ENCODE measurements around the gene RNPS1. TPM values are rescaled to one million over a fixed set of nuclear protein-coding genes. Genes with fewer than 3 reads are reported as not detected.
A peak's percentile ranks its signal among the peaks of the same experiment; 100 is the strongest.

The RNPS1 gene
- total and polyA plus RNA-seq, 9 of the 15 experiments (the other 6 are each of a cell fraction or from before 2014, with no cell fraction given) = 44.9 to 338 (median 202) TPM

DNA sequence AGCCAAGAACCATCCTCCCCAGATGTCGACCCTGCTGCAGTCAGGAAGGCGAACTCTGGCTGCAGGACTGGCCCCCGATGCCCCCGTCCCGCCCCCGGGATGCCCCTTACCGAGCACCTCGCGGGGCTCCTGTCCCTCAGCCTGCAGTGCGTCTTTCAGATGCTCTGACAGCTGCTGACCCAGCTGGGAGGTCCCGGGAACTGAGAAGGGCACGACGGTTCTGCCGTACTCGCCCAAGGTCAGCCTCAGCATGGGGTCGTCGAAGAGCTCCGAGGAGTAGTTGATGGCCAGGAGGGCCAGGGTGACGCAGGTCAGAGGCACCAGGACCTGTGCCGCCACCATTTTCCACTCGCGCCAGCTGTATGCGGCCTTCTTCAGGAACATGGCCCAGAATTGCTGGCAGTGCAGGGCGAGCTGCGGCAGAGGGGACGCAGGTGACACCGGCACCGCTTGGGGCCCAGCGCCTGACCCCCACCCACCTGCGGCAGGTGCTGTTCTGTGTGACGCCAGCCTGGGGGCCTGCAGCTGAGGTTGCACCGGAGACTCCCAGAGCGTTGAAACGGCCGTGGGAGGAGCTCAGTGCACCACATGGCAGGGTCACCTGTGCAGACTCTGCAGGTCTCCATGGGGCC, 20.1 kb upstream of the RNPS1 start:
- BruUV-seq (replicated peaks) = no TSS peak
- no peak for ATAC-seq

GRCh38 chr16:2286550-2286949, 18.6 kb upstream of the RNPS1 start:
- DNase-seq (ENCODE audit: extremely low read depth in 1 of 4, low spot score in 3 of 4) (no peak), ATAC-seq (no peak)
- CTCF ChIA-PET (ENCODE audit: low intra/inter-chr PET ratio) = no interaction called here

More for the DNA sequence above, 20.1 kb upstream of the RNPS1 start:
- Histone ChIP-seq H3K27ac (ENCODE audit: extremely low read depth, low read depth, low read length) (no peak overlapping the region), H3K9me3 (replicated peaks; ENCODE audit: control insufficient read depth, insufficient read depth, low read depth, low read length) (no peaks in the 10 kb centered on the region), H4K20me1 (replicated peaks; ENCODE audit: control insufficient read depth, insufficient read depth, low read length) (no peaks in the 10 kb centered on the region), H2AFZ (ENCODE audit: low read depth, low read length) (no peak overlapping the region), H3K4me1 (replicated peaks in 1 of 2; ENCODE audit: control insufficient read depth in 2 of 2, insufficient read depth in 2 of 2, low read length in 2 of 2) (peaks cover 0 to 8% of the 10 kb centered on the region in 2 experiments; a peak in 1 of 5 replicates), H3K9ac (ENCODE audit: insufficient read depth in 1 of 2, low read depth in 2 of 2, low read length in 2 of 2) (no peak overlapping the region), H3K79me2 (ENCODE audit: control insufficient read depth, insufficient read depth, low read length) (no peaks in the 10 kb centered on the region), H3K36me3 (ENCODE audit: control insufficient read depth, insufficient read depth, low read length) (peaks cover 57% of the 10 kb centered on the region; the same call in 2 of the 3 replicates), H3K27me3 (ENCODE audit: control insufficient read depth in 2 of 2, insufficient read depth in 2 of 2, low read length in 2 of 2) (no peaks in the 10 kb centered on the region), H3K4me3 (no peak overlapping the region), H3K9me1 (ENCODE audit: control insufficient read depth, insufficient read depth, low read length) (no peaks in the 10 kb centered on the region), H3K4me2 (ENCODE audit: insufficient read depth, low read length) (no peak overlapping the region)
- 87% methylated on average over 25 of the region's 35 CpGs for WGBS (ENCODE audit: insufficient coverage, low coverage, missing lambda C conversion rate)
- in situ Hi-C loops (cut with MboI) = no loop called here
- no peak for FAIRE-seq
- no peak for TF ChIP-seq MYBL2 (IDR thresholded peaks at IDR 0.05; ENCODE audit: low read depth)
- no peak for TF ChIP-seq MYBL2 (CRISPR knock-in tag; IDR thresholded peaks at IDR 0.05; ENCODE audit: borderline replicate concordance)
- no peak for TF ChIP-seq TAF15 (IDR thresholded peaks at IDR 0.05; ENCODE audit: low read depth, low read length)
- peak; percentile 38; the same call in 1 of the 2 replicates for TF ChIP-seq POLR2G (IDR thresholded peaks at IDR 0.05; ENCODE audit: low read depth, low read length)
- ChIA-PET CTCF (ENCODE audit: low intra/inter-chr PET ratio) (no interaction called here), POLR2A (interaction anchor here (0.6 to 1.2 kb wide), 7 partner anchors 10 to 109 kb away, joined by 3 to 4 read pairs (median 3); no protein-coding TSS in a partner anchor)
- intact Hi-C loops (cut with micrococcal nuclease) = no loop called here
- no peak for DNase-seq (ENCODE audit: extremely low read depth in 1 of 4, low spot score in 3 of 4)

More at GRCh38 chr16:2286550-2286949, 18.6 kb upstream of the RNPS1 start:
- TF ChIP-seq ZNF232 (CRISPR knock-in tag; IDR thresholded peaks at IDR 0.05) (no peak), POLR2G (IDR thresholded peaks at IDR 0.05; ENCODE audit: low read depth, low read length) (peak; percentile 32; the same call in 1 of the 2 replicates), RBBP5 (IDR thresholded peaks at IDR 0.05; ENCODE audit: borderline replicate concordance, insufficient read depth, low read length, poor library complexity, severe bottlenecking) (no peak), ASH1L (IDR thresholded peaks at IDR 0.05; ENCODE audit: borderline replicate concordance, low read depth, partially characterized antibody) (no peak)
- H3K9me1 ChIP-seq (ENCODE audit: control insufficient read depth, insufficient read depth, low read length) = no peaks in the 10 kb centered on the region
- no peak overlapping the region for H3K27ac ChIP-seq (ENCODE audit: extremely low read depth, low read depth, low read length)
- H3K4me2 ChIP-seq (ENCODE audit: insufficient read depth, low read length) = no peak overlapping the region
- H2AFZ ChIP-seq (ENCODE audit: low read depth, low read length) = no peak overlapping the region
- POLR2A ChIA-PET = no interaction called here
- FAIRE-seq = no peak
- H3K4me1 ChIP-seq (replicated peaks in 1 of 2; ENCODE audit: control insufficient read depth in 2 of 2, insufficient read depth in 2 of 2, low read length in 2 of 2) = peaks cover 0 to 8% of the 10 kb centered on the region in 2 experiments; a peak in 1 of 5 replicates
- H3K79me2 ChIP-seq (ENCODE audit: control insufficient read depth, insufficient read depth, low read length) = no peaks in the 10 kb centered on the region
- no peaks in the 10 kb centered on the region for H4K20me1 ChIP-seq (replicated peaks; ENCODE audit: control insufficient read depth, insufficient read depth, low read length)
- BruUV-seq (replicated peaks) = no TSS peak
- intact Hi-C loops (cut with micrococcal nuclease) (no loop called here), in situ Hi-C loops (cut with MboI) (no loop called here)
- peaks cover 54% of the 10 kb centered on the region; the same call in 2 of the 3 replicates for H3K36me3 ChIP-seq (ENCODE audit: control insufficient read depth, insufficient read depth, low read length)
- H3K27me3 ChIP-seq (ENCODE audit: control insufficient read depth in 2 of 2, insufficient read depth in 2 of 2, low read length in 2 of 2) = no peaks in the 10 kb centered on the region
- no peak overlapping the region for H3K4me3 ChIP-seq
- peak overlapping the region in 1 of 2 experiments; percentile 45; a peak in 2 of 4 replicates for H3K9ac ChIP-seq (ENCODE audit: insufficient read depth in 1 of 2, low read depth in 2 of 2, low read length in 2 of 2)
- no peaks in the 10 kb centered on the region for H3K9me3 ChIP-seq (replicated peaks; ENCODE audit: control insufficient read depth, insufficient read depth, low read depth, low read length)
- 77% methylated on average over 13 of the region's 17 CpGs for WGBS (ENCODE audit: insufficient coverage, low coverage, missing lambda C conversion rate)

Measured in K562 (cell line).